SK-N-SH (cell line): ENCODE data around the gene PDZK1. TPM values are rescaled to one million over a fixed set of nuclear protein-coding genes. Genes with fewer than 3 reads are reported as not detected.
"Not testable (repeated sequence)": the region's sequence is repeated elsewhere in the genome, so short reads cannot be mapped to it uniquely, and the experiment has no call there.

ENCODE experiments used
- CTCF ChIA-PET: fragments of 300-600, 350-600 bp; formaldehyde crosslinking; extraction: SDS; loops from one replicate; lab custom pipeline; 2021; lab: Yijun Ruan, JAX
- POLR2A ChIA-PET: fragments of 350-600 bp; sonication (Branson Sonifier 250); formaldehyde crosslinking; extraction: SDS; loops from one replicate; lab custom pipeline; 2020; ENCODE audit warnings: antibody characterized with exemption, inconsistent platforms; lab: Yijun Ruan, JAX
- DNase-seq: peaks from one replicate; pipeline ENCODE4 v3.0.0; 2012
- H2AFZ ChIP-seq: fragments of 200-600 bp; sonication (generic); 2 replicates; pipeline ENCODE4 v1.8.1; 2016; ENCODE audit warnings: antibody characterized with exemption, mild to moderate bottlenecking, low read depth
- H3F3A ChIP-seq: fragments of 200-600 bp; sonication (generic); replicated peaks from 2 replicates; pipeline ENCODE3; 2016; ENCODE audit warnings: antibody characterized with exemption, mild to moderate bottlenecking; ENCODE audit not compliant: insufficient read depth
- H3K27ac ChIP-seq, 2 experiments: fragments of 200-500 bp in 1 of 2; fragments of 200-600 bp in 1 of 2; sonication (Bioruptor generic) in 1 of 2; sonication (generic), shearing (Covaris generic) in 1 of 2; 2 replicates each; pipeline versions ENCODE4 v1.5.1 to v1.6.1; 2014 to 2016; ENCODE audit warnings: low read depth in 2 of 2, inconsistent platforms in 1 of 2, low read length in 1 of 2, mild to moderate bottlenecking in 1 of 2, mixed read lengths in 1 of 2
- H3K27me3 ChIP-seq: fragments of 200-600 bp; sonication (generic), shearing (Covaris generic); 2 replicates; pipeline ENCODE4 v1.6.1; 2016; ENCODE audit warnings: mixed run types; ENCODE audit not compliant: insufficient read depth
- H3K36me3 ChIP-seq, 2 experiments: fragments of 200-500 bp in 1 of 2; fragments of 200-600 bp in 1 of 2; sonication (Bioruptor generic) in 1 of 2; sonication (generic) in 1 of 2; replicated peaks in 1 of 2; 2 replicates each; pipeline versions ENCODE3 to v1.5.1; 2014 to 2016; ENCODE audit warnings: low read length in 1 of 2, mild to moderate bottlenecking in 1 of 2; ENCODE audit not compliant: insufficient read depth in 2 of 2, control insufficient read depth in 1 of 2
- H3K4me1 ChIP-seq, 2 experiments: fragments of 200-500 bp in 1 of 2; fragments of 200-600 bp in 1 of 2; sonication (Bioruptor generic) in 1 of 2; sonication (generic), shearing (Covaris generic) in 1 of 2; 2 replicates each; pipeline versions ENCODE4 v1.5.1 to v1.6.1; 2014 to 2016; ENCODE audit warnings: low read depth in 1 of 2, low read length in 1 of 2, mixed run types in 1 of 2; ENCODE audit not compliant: insufficient read depth in 2 of 2, control insufficient read depth in 1 of 2
- H3K4me2 ChIP-seq: fragments of 200-600 bp; sonication (generic), shearing (Covaris generic); 2 replicates; pipeline ENCODE4 v1.6.1; 2017; ENCODE audit warnings: mixed run types
- H3K4me3 ChIP-seq, 2 experiments: fragments of 200-500 bp in 1 of 2; fragments of 200-600 bp in 1 of 2; sonication (Bioruptor generic) in 1 of 2; sonication (generic), shearing (Covaris generic) in 1 of 2; 2 replicates each; pipeline versions ENCODE4 v1.5.1 to v1.8.1; 2014 to 2016; ENCODE audit warnings: low read depth in 2 of 2, inconsistent platforms in 1 of 2, low read length in 1 of 2, mild to moderate bottlenecking in 1 of 2, mixed read lengths in 1 of 2, moderate library complexity in 1 of 2
- H3K79me2 ChIP-seq: fragments of 200-600 bp; sonication (generic); 2 replicates; pipeline ENCODE4 v1.8.1; 2017; ENCODE audit warnings: mild to moderate bottlenecking; ENCODE audit not compliant: insufficient read depth
- H3K9ac ChIP-seq: fragments of 200-600 bp; sonication (generic); 2 replicates; pipeline ENCODE4 v1.6.1; 2017; ENCODE audit warnings: mixed run types
- H3K9me2 ChIP-seq: fragments of 200-600 bp; sonication (generic); 2 replicates; pipeline ENCODE4 v1.6.1; 2017; ENCODE audit warnings: mixed run types
- H3K9me3 ChIP-seq: fragments of 200-600 bp; sonication (generic); 2 replicates; pipeline ENCODE4 v1.6.1; 2017; ENCODE audit warnings: mixed run types, mild to moderate bottlenecking, moderate library complexity
- H4K20me1 ChIP-seq: fragments of 200-600 bp; sonication (generic); 2 replicates; pipeline ENCODE4 v1.6.1; 2017; ENCODE audit warnings: mild to moderate bottlenecking, mixed run types; ENCODE audit not compliant: insufficient read depth
- WGBS: methylation state at CpG from one replicate; pipeline ENCODE4 v1.1.6; 2017; ENCODE audit warnings: low lambda C conversion rate; 5-methylcytosine and 5-hydroxymethylcytosine counted together
- polyA plus RNA-seq, 3 experiments: library from polyadenylated mRNA; depleted of rRNA; stranded (reverse); fragments of >200 nt; gene quantifications; 2 replicates each; pipeline ENCODE4 v1.2.3, GENCODE V29; 2012

The PDZK1 gene
- polyA plus RNA-seq, 1 of the 3 experiments (the other 2 are of a cell fraction) = 0.16 TPM

- POLR2A ChIA-PET, H3K36me3 ChIP-seq, H3K4me1 ChIP-seq, H3K9me3 ChIP-seq, H4K20me1 ChIP-seq, CTCF ChIA-PET, H3K9me2 ChIP-seq, H3F3A ChIP-seq, H3K27me3 ChIP-seq, H3K4me2 ChIP-seq, DNase-seq, H3K27ac ChIP-seq, H3K9ac ChIP-seq, H3K4me3 ChIP-seq, H3K79me2 ChIP-seq, H2AFZ ChIP-seq: not testable (repeated sequence)
- WGBS = 100% methylated on average over 1 of the region's 2 CpGs
Measured at GRCh38 chr1:145641886-145642285, 65.3 kb downstream of the PDZK1 start.

GRCh38 chr1:145636237-145636636 lies 70.9 kb downstream of the PDZK1 start:
- H3K4me2 ChIP-seq, H3K9ac ChIP-seq, H4K20me1 ChIP-seq, DNase-seq, H3K4me1 ChIP-seq, H3K27me3 ChIP-seq, H3K79me2 ChIP-seq, H3K9me2 ChIP-seq, CTCF ChIA-PET, POLR2A ChIA-PET, H3K4me3 ChIP-seq, H2AFZ ChIP-seq, H3K27ac ChIP-seq, H3F3A ChIP-seq, H3K9me3 ChIP-seq, H3K36me3 ChIP-seq: not testable (repeated sequence)
- 85% methylated on average over 1 of the region's 1 CpG for WGBS

GRCh38 chr1:145622177-145622576 lies 85.0 kb downstream of the PDZK1 start:
- H3K9me3 ChIP-seq, H3K9me2 ChIP-seq, H3K4me2 ChIP-seq, DNase-seq, H3K36me3 ChIP-seq, POLR2A ChIA-PET, H2AFZ ChIP-seq, H3K4me1 ChIP-seq, H3F3A ChIP-seq, H3K27me3 ChIP-seq, H4K20me1 ChIP-seq, CTCF ChIA-PET, H3K79me2 ChIP-seq, H3K4me3 ChIP-seq, H3K27ac ChIP-seq, H3K9ac ChIP-seq: not testable (repeated sequence)
- WGBS = no CpG with 5 or more reads among the region's 1 CpG

Other genes with a start within 250 kb of the PDZK1 start
- 10.5 and 15.2 TPM in 2 replicates for gene GPR89A, start 99.4 kb downstream of the PDZK1 start, polyA plus RNA-seq (2012; rRNA removed)
- gene CD160, start 12.1 kb upstream of the PDZK1 start, polyA plus RNA-seq (2012; rRNA removed) = not detected in 2 replicates
- 4.8 and 6.1 TPM in 2 replicates for gene RNF115, start 116.7 kb upstream of the PDZK1 start, polyA plus RNA-seq (2012; rRNA removed)
- 34.1 and 40.9 TPM in 2 replicates for gene POLR3C, start 116.8 kb upstream of the PDZK1 start, polyA plus RNA-seq (2012; rRNA removed)
- gene NUDT17, start 138.3 kb upstream of the PDZK1 start, polyA plus RNA-seq (2012; rRNA removed) = 7.8 and 8.1 TPM in 2 replicates
- 35.5 and 39.1 TPM in 2 replicates for gene PIAS3, start 151.7 kb upstream of the PDZK1 start, polyA plus RNA-seq (2012; rRNA removed)
- 0.05 and 0.08 TPM in 2 replicates for gene ANKRD35, start 178.5 kb upstream of the PDZK1 start, polyA plus RNA-seq (2012; rRNA removed)
- 2.1 and 2.6 TPM in 2 replicates for gene ITGA10, start 202.7 kb upstream of the PDZK1 start, polyA plus RNA-seq (2012; rRNA removed)
- 26.1 and 34.5 TPM in 2 replicates for gene PEX11B, start 211.3 kb upstream of the PDZK1 start, polyA plus RNA-seq (2012; rRNA removed)
- 236 TPM in 2 replicates for gene RBM8A, start 220.1 kb upstream of the PDZK1 start, polyA plus RNA-seq (2012; rRNA removed)